Hematopoietic multipotent progenitor cell treated with erythropoietin and hydrocortisone succinate and interleukin-3 and kit ligand, for 4 days (in vitro differentiated cells): ENCODE results near the gene PAFAH1B2.
"Not testable (repeated sequence)": the region's sequence is repeated elsewhere in the genome, so short reads cannot be mapped to it uniquely, and the experiment has no call there.

Experiments used
- DNase-seq: peaks from one replicate; pipeline ENCODE4 v3.0.0-alpha.2; 2015

The PAFAH1B2 gene

GRCh38 chr11:117176186-117176585 is 32.1 kb downstream of the PAFAH1B2 start:
- no peak for DNase-seq

DNA sequence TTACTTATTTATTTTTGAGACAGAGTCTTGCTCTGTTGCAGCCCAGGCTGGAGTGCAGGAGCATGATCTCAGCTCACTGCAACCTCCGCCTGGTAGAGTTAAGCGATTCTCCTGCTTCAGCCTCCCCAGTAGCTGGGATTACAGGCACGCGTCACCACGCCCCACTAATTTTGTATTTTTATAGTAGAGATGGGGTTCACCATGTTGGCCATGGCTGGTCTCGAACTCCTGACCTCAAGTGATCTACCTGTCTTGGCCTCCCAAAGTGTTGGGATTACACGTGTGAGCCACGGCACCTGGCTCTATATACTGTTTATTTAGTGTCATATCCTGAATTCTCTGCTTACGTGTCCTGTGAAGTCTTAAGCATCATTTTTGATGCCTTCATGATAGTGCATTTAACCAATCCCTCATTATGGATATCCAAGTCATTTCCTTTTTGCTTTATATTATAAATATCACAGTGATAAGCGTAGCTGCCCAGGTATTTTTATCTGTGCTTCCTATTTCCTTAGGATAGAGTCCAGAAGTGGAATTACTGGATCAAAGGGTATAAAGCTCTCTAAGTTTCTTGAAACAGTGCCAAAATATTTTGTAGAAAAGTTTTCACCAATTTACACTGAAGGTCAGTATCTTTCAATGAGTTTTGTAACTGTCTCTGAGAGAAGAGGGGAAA is 33.6 kb downstream of the PAFAH1B2 start:
- DNase-seq: no peak

- peak; percentile 97 for DNase-seq
These were observed 34.3 kb downstream of the PAFAH1B2 start, which contains the start of gene SIDT2 for GRCh38 chr11:117178210-117179034. Gene SIDT2 (plus strand): TSS chr11:117178743. CDS start chr11:117179264, 521 bp downstream.

DNA sequence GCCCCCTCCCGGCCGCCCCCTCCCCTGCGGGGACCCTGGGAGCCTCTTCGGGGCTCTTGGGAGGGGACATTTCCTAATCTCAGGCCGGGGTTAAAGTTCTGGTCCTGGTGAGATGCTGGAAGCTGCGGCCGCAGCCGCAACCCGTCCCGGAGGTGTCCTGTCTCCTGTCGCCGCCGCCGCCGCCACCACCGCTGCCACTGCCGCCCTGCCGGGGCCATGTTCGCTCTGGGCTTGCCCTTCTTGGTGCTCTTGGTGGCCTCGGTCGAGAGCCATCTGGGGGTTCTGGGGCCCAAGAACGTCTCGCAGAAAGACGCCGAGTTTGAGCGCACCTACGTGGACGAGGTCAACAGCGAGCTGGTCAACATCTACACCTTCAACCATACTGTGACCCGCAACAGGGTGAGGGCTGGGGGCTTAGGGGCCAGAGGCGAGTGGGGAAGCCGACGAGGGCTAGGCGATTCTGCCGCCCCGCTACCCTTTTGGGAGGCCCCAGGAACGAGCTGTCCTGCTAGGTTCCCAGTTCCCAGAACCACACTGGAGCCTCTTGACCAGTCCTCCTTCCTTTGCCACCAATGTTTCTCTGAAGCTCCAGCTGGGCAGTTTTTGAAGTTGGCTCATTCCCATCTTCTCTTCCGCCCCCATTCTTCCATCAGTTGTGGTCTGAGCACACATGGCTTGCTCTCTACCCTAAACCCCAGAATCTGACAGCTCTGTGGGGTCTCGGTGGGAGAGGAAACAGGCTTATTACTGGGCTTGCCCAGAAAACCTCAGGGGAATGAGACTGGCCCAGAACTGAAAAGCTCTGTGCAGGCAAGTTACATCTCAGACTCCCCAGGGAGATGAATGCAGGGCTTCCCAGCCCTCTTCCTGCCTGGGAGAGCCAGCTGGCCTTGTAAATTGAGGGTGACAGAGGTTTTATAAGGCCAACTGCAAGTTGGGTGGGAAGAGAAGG is 35.2 kb downstream of the PAFAH1B2 start:
- peak; percentile 52 for DNase-seq

DNA sequence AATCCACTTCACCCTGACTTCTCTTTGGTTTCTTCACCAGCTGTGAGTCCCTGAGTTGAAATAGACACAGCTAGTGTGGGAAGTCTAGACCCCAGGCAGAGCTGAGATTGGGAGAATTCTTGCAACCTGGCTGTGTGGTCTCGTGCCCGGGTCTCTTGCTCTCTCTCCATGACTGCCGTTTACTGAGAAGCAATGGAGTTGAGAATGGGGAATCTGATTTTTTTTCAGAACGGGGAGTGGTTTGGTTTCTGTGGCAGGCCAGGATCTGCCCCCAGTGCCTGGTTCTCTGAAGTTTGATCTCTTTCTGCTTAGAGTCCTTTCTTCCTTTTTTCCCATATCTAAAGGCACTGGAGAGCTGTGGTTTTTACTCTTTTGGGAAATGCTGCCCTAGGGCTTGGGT is 35.9 kb downstream of the PAFAH1B2 start:
- DNase-seq: peak; percentile 51

DNA sequence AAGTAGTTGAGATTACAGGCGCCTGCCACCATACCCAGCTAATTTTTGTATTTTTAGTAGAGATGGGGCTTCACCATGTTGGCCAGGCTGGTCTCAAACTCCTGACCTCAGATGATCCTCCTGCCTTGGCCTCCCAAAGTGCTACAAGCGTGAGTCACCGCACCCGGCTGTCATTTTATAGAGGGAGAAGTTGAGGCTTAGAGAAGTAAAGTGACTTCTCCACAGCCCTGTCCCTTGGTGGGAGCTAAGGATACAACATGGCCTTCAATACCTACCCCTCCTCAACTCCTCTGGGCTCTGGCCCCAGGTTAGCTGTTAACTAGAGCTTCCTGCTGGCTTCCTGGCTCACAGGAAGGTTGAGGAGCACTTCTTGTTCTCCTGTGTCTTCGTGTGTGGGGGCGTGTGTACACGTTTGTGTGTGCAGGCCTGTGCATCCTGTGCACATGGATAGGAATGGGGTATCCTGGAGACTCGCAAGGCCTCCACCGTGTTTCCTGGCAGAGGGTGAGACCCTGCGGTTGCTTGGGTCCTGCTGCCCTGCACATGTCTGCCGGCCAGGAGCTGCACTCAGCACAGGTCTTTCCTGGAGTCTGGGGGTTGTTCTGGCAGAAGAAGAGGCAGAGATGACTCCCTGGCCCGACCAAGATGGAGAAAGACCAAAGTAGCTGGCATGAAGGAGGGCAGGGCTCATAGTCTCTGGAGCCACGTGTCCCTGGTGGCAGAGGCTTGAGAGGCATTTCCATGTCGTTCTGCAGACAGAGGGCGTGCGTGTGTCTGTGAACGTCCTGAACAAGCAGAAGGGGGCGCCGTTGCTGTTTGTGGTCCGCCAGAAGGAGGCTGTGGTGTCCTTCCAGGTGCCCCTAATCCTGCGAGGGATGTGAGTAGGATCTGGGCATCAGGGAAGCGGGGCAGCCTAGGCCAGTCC is 36.8 kb downstream of the PAFAH1B2 start:
- peak; percentile 93 for DNase-seq

DNA sequence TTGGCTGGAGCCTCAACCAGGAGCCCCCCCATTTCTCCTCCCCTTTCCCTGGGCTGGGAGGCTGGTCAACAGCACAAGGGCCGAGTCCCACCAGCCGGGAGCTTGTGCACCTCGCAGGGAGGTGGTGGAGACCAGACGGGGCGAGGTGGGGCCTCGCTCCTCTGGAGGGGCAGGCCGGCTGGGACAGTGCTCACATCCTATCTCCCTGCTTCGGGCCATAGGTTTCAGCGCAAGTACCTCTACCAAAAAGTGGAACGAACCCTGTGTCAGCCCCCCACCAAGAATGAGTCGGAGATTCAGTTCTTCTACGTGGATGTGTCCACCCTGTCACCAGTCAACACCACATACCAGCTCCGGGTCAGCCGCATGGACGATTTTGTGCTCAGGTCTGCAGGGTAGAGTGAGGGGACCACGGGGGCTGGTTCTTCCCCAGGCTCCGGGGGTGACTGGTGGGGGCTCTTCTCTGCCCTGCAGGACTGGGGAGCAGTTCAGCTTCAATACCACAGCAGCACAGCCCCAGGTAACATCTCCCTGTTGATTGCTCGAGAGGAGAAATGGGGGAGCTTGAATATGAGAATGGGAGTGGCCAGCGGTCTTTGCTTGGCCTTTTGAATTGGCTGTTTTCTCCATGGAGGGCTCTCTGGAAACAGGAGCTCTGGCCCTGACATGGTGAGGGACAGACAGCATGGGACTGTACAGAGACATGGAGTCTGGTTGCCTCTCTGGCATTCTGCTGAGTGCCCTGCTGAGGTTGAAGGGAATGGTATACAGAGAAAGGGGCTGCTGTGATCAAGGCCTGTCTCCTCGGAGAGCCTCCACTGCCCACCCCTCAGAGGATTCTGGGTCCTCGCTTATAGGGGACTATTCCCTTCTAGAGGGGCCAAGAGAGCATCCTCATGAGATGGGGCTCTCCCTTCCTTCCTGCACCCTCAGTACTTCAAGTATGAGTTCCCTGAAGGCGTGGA is 37.8 kb downstream of the PAFAH1B2 start:
- DNase-seq: no peak

- no peak for DNase-seq
These were observed 38.5 kb downstream of the PAFAH1B2 start for GRCh38 chr11:117182551-117182935.

GRCh38 chr11:117183178-117183577 is 39.1 kb downstream of the PAFAH1B2 start:
- DNase-seq: not testable (repeated sequence)

- no peak for DNase-seq
These were observed 39.8 kb downstream of the PAFAH1B2 start for GRCh38 chr11:117183724-117184349.

DNA sequence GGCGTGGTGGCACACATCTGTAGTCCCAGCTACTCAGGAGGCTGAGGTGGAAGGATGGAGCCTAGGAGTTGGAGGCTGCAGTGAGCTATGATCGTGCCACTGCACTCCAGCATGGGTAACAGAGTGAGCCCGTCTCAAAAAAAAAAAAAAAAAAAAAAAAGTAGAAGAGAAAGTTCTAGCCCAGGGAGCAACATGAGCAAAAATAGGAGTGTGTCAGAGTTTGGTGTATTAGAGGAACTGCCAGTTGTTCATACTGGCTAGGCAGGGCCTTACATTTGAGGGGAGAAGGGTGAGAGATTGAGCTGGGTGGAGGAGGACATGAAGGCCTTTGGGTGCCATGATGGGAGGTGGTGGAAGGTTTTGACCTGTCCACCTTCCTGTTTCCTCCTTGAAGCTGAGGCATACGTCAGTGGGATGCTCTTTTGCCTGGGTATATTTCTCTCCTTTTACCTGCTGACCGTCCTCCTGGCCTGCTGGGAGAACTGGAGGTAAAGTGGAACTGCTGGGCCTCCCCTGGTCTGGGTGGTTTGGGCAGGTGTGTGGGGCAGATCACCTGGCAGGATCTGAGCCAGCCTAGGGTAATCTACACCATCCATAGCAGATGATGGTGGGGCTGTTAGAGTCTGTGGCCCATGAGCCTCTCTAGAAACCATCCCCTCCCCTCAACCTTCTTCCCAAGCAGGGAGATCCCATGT is 41.8 kb downstream of the PAFAH1B2 start:
- DNase-seq: peak; percentile 22

DNA sequence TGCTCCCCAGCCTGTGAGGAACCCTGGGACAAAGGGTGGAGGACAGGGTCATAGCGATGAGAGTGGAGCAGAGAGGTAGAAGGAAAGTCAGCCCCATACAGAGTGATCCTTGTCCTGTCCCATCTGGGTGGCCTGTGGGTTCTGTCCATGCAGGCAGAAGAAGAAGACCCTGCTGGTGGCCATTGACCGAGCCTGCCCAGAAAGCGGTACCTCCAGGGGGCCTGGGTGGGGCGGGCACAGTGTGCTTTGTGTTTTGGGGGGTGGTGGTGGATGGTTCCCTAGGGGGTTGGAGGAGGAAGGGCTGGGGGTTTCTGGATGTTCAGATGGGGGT is 42.3 kb downstream of the PAFAH1B2 start:
- no peak for DNase-seq

- no peak for DNase-seq
These were observed 42.9 kb downstream of the PAFAH1B2 start for GRCh38 chr11:117187007-117187406.

DNA sequence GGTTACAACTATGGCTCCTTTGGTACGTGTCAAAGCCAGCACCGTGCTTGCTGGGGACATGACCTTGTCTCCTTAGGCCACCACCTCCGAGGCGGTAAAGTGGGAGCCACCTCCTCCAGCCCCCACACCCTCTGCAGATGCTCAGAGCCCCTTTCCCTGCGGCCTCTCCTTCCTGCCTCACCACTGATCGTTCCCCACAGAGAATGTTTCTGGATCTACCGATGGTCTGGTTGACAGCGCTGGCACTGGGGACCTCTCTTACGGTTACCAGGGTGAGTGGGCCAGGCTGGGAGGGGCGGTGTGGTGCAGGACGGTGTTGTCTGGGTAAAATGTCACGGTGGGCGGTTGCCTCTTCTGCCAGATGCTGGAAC is 43.3 kb downstream of the PAFAH1B2 start:
- DNase-seq: no peak

DNA sequence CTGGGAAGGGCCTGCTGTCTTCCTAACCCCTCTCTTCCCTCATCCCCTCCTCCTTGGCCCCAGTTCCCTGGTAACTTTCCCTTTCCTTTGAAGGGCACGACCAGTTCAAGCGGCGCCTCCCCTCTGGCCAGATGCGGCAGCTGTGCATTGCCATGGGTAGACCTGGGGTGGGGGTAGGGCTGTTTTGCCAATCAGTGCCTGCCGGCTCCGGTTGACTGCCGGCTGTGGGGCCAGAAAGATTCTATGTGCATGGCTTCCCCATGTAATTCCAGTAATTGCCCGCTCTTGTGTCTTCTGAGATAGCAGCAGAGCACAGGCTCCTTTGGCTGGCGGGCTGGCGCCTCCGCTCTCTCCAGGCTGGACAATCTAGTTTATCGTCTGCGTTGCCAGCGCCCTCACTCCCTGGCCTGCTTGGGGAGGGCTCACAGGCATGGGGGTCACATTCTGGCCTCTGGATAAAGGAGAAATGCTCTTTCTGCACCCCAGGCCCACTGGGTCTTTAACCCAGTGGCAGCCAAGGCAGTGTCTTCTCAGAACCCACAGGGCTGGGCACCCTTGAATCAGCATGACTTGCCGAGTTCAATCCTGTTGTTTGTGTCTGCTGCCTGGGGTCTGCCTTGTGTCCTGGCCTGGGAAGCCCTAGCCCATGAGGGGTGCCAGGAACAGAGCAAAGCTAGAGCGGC is 43.9 kb downstream of the PAFAH1B2 start:
- no peak for DNase-seq

DNA sequence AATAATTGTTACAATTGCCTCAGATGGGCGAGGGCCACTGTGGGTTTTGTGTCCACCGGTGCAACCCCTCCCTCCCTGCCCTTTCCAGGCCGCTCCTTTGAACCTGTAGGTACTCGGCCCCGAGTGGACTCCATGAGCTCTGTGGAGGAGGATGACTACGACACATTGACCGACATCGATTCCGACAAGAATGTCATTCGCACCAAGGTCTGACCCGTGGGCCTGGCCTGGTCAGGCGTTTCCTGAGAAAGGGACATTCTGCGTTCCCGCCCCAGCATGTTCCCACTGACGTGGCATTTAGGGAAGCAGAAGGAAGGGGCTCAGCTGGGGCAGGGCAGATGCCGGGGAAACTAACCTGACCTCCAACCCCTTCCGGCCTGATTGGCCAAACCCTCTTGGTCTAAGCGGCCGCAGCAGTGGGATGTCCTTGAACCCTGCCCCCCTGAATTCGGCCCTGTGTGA is 44.6 kb downstream of the PAFAH1B2 start:
- no peak for DNase-seq

GRCh38 chr11:117189191-117189940 is 45.3 kb downstream of the PAFAH1B2 start:
- no peak for DNase-seq

DNA sequence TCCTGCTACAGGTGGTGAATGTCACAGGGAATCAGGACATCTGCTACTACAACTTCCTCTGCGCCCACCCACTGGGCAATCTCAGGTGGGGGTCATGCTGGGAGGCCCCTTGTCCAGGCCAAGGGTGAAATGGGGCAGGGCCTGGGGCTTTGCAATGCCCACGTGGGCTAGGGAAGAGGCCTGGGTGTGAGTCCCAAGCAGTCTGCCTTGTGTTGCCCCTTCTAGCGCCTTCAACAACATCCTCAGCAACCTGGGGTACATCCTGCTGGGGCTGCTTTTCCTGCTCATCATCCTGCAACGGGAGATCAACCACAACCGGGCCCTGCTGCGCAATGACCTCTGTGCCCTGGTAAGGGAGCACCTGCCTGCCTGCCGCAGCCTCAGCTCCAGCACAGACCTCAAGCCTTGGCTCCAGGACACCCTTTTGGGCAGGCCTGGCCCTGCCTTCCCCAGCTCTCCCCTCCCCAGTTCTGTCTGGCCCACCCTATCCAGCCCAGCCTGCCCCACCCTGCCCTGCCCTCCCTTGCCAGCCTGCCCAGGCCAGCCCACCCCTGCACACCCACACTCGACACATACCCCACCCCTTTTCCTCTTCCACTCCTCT is 46.0 kb downstream of the PAFAH1B2 start:
- no peak for DNase-seq
